SJCRH30 (cell line): Measurements from ENCODE around the gene TOLLIP. TPM values are rescaled to one million over a fixed set of nuclear protein-coding genes. Genes with fewer than 3 reads are reported as not detected.
A peak's percentile ranks its signal among the peaks of the same experiment; 100 is the strongest.

Source experiments
- DNase-seq, 2 experiments: peaks; one replicate each; pipeline ENCODE4 v3.0.0-alpha.2; 2015 to 2020
- H3K27ac ChIP-seq: fragments of 250-450 bp; sonication (Bioruptor Pico); 2 replicates; pipeline ENCODE4 v1.5.1; 2020; ENCODE audit warnings: mild to moderate bottlenecking, moderate library complexity
- H3K27me3 ChIP-seq: fragments of 250-450 bp; sonication (Bioruptor Pico); 2 replicates; pipeline ENCODE4 v1.5.1; 2020; ENCODE audit warnings: mild to moderate bottlenecking, moderate library complexity
- H3K36me3 ChIP-seq: fragments of 250-450 bp; sonication (Bioruptor Pico); 2 replicates; pipeline ENCODE4 v1.5.1; 2020; ENCODE audit warnings: mild to moderate bottlenecking, moderate library complexity
- H3K4me1 ChIP-seq: fragments of 250-450 bp; sonication (Bioruptor Pico); 2 replicates; pipeline ENCODE4 v1.5.1; 2020; ENCODE audit warnings: mild to moderate bottlenecking, moderate library complexity
- H3K4me3 ChIP-seq: fragments of 250-450 bp; sonication (Bioruptor Pico); 2 replicates; pipeline ENCODE4 v1.5.1; 2020; ENCODE audit warnings: mild to moderate bottlenecking, moderate library complexity
- H3K9me3 ChIP-seq: fragments of 250-450 bp; sonication (Bioruptor Pico); replicated peaks from 2 replicates; pipeline ENCODE4 v1.5.1; 2020; ENCODE audit warnings: mild to moderate bottlenecking, moderate library complexity
- total RNA-seq: library from RNA; depleted of rRNA; stranded (reverse); fragments of >200 nt; shearing (Covaris generic); gene quantifications from 2 replicates; pipeline ENCODE4 v1.2.3, GENCODE V29; 2014

TOLLIP gene
- total RNA-seq, 1 experiment from 2014 or later = 20.5 TPM

- Histone ChIP-seq H3K36me3 (no peaks in the 10 kb centered on the region), H3K4me3 (no peak overlapping the region), H3K27ac (no peak overlapping the region), H3K9me3 (no peaks in the 10 kb centered on the region), H3K27me3 (no peaks in the 10 kb centered on the region), H3K4me1 (no peaks in the 10 kb centered on the region)
- no peak for DNase-seq
Measured at GRCh38 chr11:1239596-1240205, 69.7 kb downstream of the TOLLIP start.

DNA sequence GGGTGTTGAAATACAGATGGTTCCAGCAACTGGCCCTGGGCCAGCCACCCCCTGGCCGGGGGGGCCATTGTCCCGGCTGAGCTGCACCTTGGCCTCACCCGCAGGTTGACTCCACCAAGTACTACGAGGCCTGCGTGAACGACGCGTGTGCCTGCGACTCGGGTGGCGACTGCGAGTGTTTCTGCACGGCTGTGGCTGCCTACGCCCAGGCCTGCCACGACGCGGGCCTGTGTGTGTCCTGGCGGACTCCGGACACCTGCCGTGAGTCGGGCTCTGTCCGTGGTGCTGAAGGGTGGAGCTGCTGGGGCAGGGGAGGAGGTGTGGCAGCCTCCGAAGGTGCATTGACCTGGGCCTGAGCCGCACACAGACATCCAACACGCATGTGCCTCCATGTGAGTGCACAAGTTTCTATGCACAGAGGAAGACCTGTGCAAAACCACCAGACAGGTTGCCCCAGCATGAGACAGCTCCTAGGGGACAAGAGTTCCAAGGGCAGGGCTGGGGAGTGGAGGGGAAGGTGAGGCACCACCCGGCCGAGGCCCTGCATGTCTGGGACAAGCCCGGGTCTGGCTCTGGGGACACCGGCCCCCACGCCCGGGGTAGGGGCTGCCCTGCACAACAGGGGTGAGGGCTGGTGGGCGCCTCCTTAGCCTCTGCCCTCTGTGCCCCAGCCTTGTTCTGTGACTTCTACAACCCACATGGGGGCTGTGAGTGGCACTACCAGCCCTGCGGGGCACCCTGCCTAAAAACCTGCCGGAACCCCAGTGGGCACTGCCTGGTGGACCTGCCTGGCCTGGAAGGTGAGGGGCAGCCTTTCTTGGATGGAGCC is 70.5 kb downstream of the TOLLIP start:
- Histone ChIP-seq H3K36me3 (no peaks in the 10 kb centered on the region), H3K4me1 (no peaks in the 10 kb centered on the region), H3K4me3 (no peak overlapping the region), H3K27me3 (no peaks in the 10 kb centered on the region), H3K27ac (no peak overlapping the region), H3K9me3 (no peaks in the 10 kb centered on the region)
- peak; percentile 40 to 47 for DNase-seq

GRCh38 chr11:1237851-1238250 is 71.6 kb downstream of the TOLLIP start:
- DNase-seq = no peak
- Histone ChIP-seq H3K27me3 (no peaks in the 10 kb centered on the region), H3K9me3 (no peaks in the 10 kb centered on the region), H3K27ac (no peak overlapping the region), H3K4me1 (no peaks in the 10 kb centered on the region), H3K4me3 (no peak overlapping the region), H3K36me3 (no peaks in the 10 kb centered on the region)

GRCh38 chr11:1237128-1237580 is 72.3 kb downstream of the TOLLIP start:
- Histone ChIP-seq H3K27me3 (no peaks in the 10 kb centered on the region), H3K36me3 (no peaks in the 10 kb centered on the region), H3K9me3 (no peaks in the 10 kb centered on the region), H3K4me3 (no peak overlapping the region), H3K4me1 (no peaks in the 10 kb centered on the region), H3K27ac (no peak overlapping the region)
- no peak for DNase-seq

- no peaks in the 10 kb centered on the region for H3K4me1 ChIP-seq
- no peaks in the 10 kb centered on the region for H3K27me3 ChIP-seq
- no peak for DNase-seq
- no peaks in the 10 kb centered on the region for H3K36me3 ChIP-seq
- no peak overlapping the region for H3K27ac ChIP-seq
- H3K4me3 ChIP-seq = no peak overlapping the region
- H3K9me3 ChIP-seq = no peaks in the 10 kb centered on the region
Measured at GRCh38 chr11:1236316-1237127, 72.9 kb downstream of the TOLLIP start.

DNA sequence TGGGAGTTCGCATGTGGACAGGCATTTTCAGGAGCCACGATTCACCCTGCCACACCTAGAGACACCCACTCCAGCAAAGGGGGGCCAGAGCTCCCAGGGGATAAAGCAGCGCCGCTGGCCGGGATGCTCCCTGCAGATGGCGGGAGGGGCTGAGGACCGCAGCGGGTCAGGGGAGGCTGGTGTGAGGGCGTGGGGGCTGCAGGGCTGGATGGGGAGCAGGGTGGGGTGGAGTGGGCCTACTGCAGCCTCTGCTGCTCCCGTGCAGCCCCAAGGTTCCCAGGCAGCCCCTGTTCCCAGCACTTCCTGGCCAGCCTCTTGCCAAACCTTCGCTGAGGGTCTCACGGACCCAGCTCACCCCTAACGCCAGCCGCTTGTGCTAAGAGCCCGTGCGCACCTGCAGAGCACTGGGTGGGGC is 73.5 kb downstream of the TOLLIP start:
- Histone ChIP-seq H3K4me1 (no peaks in the 10 kb centered on the region), H3K36me3 (no peaks in the 10 kb centered on the region), H3K9me3 (no peaks in the 10 kb centered on the region), H3K27ac (no peak overlapping the region), H3K27me3 (no peaks in the 10 kb centered on the region), H3K4me3 (no peak overlapping the region)
- no peak for DNase-seq

DNA sequence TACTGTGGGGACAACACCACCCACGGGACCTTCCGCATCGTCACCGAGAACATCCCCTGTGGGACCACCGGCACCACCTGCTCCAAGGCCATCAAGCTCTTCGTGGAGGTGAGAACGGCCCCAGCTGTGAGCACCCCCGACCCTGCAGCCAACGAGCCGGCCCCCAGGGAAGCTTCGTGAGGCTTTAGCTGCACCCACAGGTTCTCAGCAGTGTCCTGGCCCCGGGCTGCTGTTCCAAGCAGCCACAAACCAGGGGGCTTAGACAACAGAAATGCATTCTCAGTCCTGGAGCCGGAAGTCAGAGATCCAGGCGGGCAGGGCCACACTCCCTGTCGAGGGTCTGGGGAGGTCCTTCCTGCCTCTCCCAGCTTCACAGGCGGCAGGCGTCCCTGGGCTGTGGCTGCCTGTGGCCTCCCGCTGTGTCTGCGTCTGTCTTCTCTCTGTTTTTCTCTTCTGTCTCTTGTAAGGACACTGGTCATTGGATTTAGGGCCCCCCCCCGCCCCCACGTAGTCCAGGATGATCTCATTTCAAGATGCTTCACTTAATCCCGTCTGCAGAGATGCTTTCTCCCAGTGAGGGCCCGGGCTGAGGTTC is 74.0 kb downstream of the TOLLIP start:
- no peaks in the 10 kb centered on the region for H3K27me3 ChIP-seq
- no peak for DNase-seq
- H3K4me1 ChIP-seq = no peaks in the 10 kb centered on the region
- no peaks in the 10 kb centered on the region for H3K36me3 ChIP-seq
- H3K9me3 ChIP-seq = no peaks in the 10 kb centered on the region
- no peak overlapping the region for H3K4me3 ChIP-seq
- H3K27ac ChIP-seq = no peak overlapping the region

- no peak overlapping the region for H3K4me3 ChIP-seq
- H3K36me3 ChIP-seq = no peaks in the 10 kb centered on the region
- H3K9me3 ChIP-seq = no peaks in the 10 kb centered on the region
- H3K27me3 ChIP-seq = 0 out of 2 replicates have a peak, but pooled peaks cover 2% of the 10 kb centered on the region
- no peak overlapping the region for H3K27ac ChIP-seq
- no peak for DNase-seq
- H3K4me1 ChIP-seq = no peaks in the 10 kb centered on the region
Measured at GRCh38 chr11:1234771-1235305, 74.6 kb downstream of the TOLLIP start.

DNA sequence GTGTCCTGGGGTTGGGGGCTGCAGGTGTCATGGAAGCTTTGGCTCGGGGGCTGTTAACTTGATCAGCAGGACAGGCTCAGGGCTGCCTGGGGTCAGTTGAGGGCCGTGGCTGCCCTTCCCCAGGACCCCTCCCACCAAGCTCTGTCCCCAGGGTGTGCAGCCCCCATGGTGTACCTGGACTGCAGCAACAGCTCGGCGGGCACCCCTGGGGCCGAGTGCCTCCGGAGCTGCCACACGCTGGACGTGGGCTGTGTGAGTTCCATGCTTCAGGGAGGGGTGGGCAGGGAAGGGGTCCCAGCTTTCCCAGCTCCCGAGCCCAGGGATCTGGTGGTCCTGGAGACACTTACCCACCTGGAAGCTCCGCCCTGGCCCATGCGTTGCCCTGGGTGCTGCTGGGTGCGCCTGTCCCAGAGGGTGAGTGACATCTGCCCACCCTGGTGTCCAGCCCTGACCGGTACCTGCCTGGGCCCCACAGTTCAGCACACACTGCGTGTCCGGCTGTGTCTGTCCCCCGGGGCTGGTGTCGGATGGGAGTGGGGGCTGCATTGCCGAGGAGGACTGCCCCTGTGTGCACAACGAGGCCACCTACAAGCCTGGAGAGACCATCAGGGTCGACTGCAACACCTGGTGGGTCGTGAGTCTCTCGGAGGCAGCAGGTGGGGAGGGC is 75.2 kb downstream of the TOLLIP start:
- no peak for DNase-seq
- no peaks in the 10 kb centered on the region for H3K4me1 ChIP-seq
- H3K27ac ChIP-seq = no peak overlapping the region
- H3K27me3 ChIP-seq = 0 out of 2 replicates have a peak, but pooled peaks cover 6% of the 10 kb centered on the region
- no peaks in the 10 kb centered on the region for H3K9me3 ChIP-seq
- no peaks in the 10 kb centered on the region for H3K36me3 ChIP-seq
- no peak overlapping the region for H3K4me3 ChIP-seq

DNA sequence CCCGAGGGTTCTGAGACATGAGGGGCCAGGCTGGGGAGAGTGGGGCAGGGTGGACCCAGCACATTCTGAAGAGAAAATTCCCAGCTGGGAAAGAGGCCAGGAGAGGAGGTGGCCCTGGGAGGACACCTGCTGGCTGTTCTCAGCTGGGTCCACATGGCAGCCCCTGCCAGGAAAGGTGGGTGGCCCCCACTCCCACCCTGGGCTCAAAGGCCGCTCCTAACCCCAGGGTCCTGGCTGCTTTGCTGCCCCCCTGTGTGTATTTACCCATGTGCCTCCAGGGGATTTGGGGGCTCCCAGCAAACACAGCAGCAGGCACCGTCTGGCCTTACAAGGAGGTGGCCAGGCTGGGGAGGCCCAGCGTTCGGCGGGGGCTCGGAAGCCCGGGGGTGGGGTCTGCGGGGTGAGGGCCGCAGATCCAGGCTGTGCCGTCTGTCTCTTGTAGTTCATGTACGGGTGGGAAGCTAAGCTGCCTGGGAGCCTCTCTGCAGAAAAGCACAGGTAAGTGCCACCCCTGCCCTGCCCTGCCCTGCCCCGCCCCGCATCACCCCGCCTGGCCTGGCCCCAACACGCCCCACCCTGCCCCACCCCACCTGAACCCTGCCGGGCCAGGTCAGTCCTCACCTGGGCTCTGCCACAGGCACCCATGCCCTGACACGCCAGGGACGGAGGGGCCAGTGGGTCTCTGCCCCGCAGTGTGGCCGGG is 75.9 kb downstream of the TOLLIP start:
- 0 out of 2 replicates have a peak, but pooled peaks cover 6% of the 10 kb centered on the region for H3K27me3 ChIP-seq
- no peaks in the 10 kb centered on the region for H3K36me3 ChIP-seq
- no peak for DNase-seq
- H3K4me1 ChIP-seq = no peaks in the 10 kb centered on the region
- H3K4me3 ChIP-seq = no peak overlapping the region
- H3K27ac ChIP-seq = no peak overlapping the region
- H3K9me3 ChIP-seq = no peaks in the 10 kb centered on the region

DNA sequence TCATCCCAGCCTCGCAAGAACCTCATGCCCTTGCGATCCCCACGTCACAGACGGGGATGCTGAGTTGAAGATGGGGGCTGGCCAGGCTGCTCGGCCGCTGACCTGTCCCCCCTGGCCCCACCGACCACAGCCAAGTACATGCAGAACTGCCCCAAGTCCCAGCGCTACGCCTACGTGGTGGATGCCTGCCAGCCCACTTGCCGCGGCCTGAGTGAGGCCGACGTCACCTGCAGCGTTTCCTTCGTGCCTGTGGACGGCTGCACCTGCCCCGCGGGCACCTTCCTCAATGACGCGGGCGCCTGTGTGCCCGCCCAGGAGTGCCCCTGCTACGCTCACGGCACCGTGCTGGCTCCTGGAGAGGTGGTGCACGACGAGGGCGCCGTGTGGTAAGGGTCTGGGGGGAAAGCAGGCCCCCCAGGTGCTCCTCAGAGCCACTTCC is 76.5 kb downstream of the TOLLIP start:
- no peaks in the 10 kb centered on the region for H3K36me3 ChIP-seq
- H3K27ac ChIP-seq = no peak overlapping the region
- no peak for DNase-seq
- H3K27me3 ChIP-seq = 0 out of 2 replicates have a peak, but pooled peaks cover 6% of the 10 kb centered on the region
- no peak overlapping the region for H3K4me3 ChIP-seq
- no peaks in the 10 kb centered on the region for H3K4me1 ChIP-seq
- no peaks in the 10 kb centered on the region for H3K9me3 ChIP-seq

DNA sequence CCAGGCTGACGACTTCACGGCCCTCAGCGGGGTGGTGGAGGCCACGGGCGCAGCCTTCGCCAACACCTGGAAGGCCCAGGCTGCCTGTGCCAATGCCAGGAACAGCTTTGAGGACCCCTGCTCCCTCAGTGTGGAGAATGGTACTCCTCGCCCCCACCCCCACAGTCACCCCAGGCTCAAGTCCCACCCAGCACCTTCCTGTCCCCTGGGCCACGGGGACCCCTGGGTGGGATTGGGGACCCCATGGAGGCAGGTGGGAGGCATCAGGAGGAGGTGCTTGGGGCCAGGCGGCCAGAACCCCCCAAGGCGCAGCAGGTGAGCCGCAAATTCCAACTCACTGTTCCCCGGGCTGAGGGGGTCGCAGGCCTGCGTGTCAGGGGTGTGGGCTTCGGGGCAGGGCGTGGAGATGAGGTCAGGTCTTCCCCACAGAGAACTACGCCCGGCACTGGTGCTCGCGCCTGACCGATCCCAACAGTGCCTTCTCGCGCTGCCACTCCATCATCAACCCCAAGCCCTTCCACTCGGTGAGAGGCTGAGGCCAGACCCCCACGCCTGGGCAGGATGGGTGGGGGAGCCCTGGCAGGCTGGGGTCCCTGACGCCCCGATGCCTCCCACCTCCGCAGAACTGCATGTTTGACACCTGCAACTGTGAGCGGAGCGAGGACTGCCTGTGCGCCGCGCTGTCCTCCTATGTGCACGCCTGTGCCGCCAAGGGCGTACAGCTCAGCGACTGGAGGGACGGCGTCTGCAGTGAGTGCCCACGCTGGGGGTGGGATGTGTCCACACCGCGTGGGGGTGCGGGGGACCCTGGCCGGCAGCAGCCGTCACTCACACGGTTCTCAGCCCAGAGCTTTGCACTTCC is 77.2 kb downstream of the TOLLIP start:
- Histone ChIP-seq H3K4me1 (no peaks in the 10 kb centered on the region), H3K36me3 (no peaks in the 10 kb centered on the region), H3K9me3 (no peaks in the 10 kb centered on the region), H3K27me3 (0 out of 2 replicates have a peak, but pooled peaks cover 6% of the 10 kb centered on the region), H3K27ac (no peak overlapping the region), H3K4me3 (no peak overlapping the region)
- DNase-seq = no peak
